RWPE1 (cell line): ENCODE data around the gene PAM16.

ENCODE experiments used
- CTCF ChIA-PET: fragments of 350-600 bp; sonication (Branson Sonifier 250); formaldehyde crosslinking; extraction: SDS; loops from one replicate; lab custom pipeline; 2021; lab: Yijun Ruan, JAX
- POLR2A ChIA-PET: fragments of 400-600 bp; formaldehyde crosslinking; extraction: SDS; loops from one replicate; lab custom pipeline; 2020; ENCODE audit warnings: antibody characterized with exemption; ENCODE audit not compliant: low non-redundant PET; lab: Yijun Ruan, JAX
- DNase-seq: peaks from one replicate; pipeline ENCODE4 v3.0.0; 2012; ENCODE audit warnings: low spot score
- H3K27ac ChIP-seq: fragments of 450-650 bp; 2 replicates; pipeline ENCODE4 v1.5.1; 2017
- CTCF ChIP-seq: fragments of 450-650 bp; conservative IDR thresholded peaks from 2 replicates; pipeline ENCODE4 v1.5.1; 2017; ENCODE audit warnings: low read depth, mild to moderate bottlenecking

PAM16 gene

GRCh38 chr16:4392382-4393239, 41.5 kb upstream of the PAM16 start:
- POLR2A ChIA-PET, result interaction anchor here (0.6 to 0.8 kb wide), 2 partner anchors 94 to 209 kb away, joined by 3 read pairs; no protein-coding TSS in a partner anchor
- peak; percentile 79 for DNase-seq
- TF ChIP-seq CTCF, result no peak
- CTCF ChIA-PET, result interaction anchor here (0.7 to 6.7 kb wide), 6 partner anchors 10 to 104 kb away, joined by 3 to 44 read pairs (median 6); partner anchors contain the start of gene PAM16
- H3K27ac ChIP-seq, result peak overlapping the region; percentile 95

GRCh38 chr16:4391631-4392381, 40.7 kb upstream of the PAM16 start:
- POLR2A ChIA-PET, result no interaction called here
- DNase-seq, result no peak
- CTCF ChIA-PET, result interaction anchor here (0.7 to 6.7 kb wide), 5 partner anchors 11 to 52 kb away, joined by 3 to 44 read pairs (median 7); partner anchors contain the start of gene PAM16
- TF ChIP-seq CTCF, result no peak
- H3K27ac ChIP-seq, result peak overlapping the region; percentile 95

GRCh38 chr16:4390266-4391260, 39.4 kb upstream of the PAM16 start:
- CTCF ChIA-PET, result interaction anchor here (0.8 to 6.7 kb wide), 2 partner anchors 12 to 28 kb away, joined by 7 to 44 read pairs; no protein-coding TSS in a partner anchor
- TF ChIP-seq CTCF, result no peak
- DNase-seq, result no peak
- H3K27ac ChIP-seq, result peak overlapping the region; percentile 95
- POLR2A ChIA-PET, result no interaction called here

- POLR2A ChIA-PET, result no interaction called here
- CTCF ChIA-PET, result interaction anchor here (0.6 to 6.7 kb wide), 3 partner anchors 13 to 27 kb away, joined by 5 to 44 read pairs (median 7); no protein-coding TSS in a partner anchor
- peak overlapping the region; percentile 95 for H3K27ac ChIP-seq
- no peak for TF ChIP-seq CTCF
- no peak for DNase-seq
Observed at GRCh38 chr16:4389051-4389955, 38.2 kb upstream of the PAM16 start.

- POLR2A ChIA-PET, result no interaction called here
- peak overlapping the region; percentile 95 for H3K27ac ChIP-seq
- no peak for DNase-seq
- no peak for TF ChIP-seq CTCF
- CTCF ChIA-PET, result interaction anchor here (0.6 to 6.7 kb wide), 2 partner anchors 14 to 27 kb away, joined by 4 to 44 read pairs; no protein-coding TSS in a partner anchor
Observed at GRCh38 chr16:4388271-4389021, 37.3 kb upstream of the PAM16 start.
